ENCODE measurements around the gene OSBPL7.
A peak's percentile ranks its signal among the peaks of the same experiment; 100 is the strongest.

Gene OSBPL7

DNA sequence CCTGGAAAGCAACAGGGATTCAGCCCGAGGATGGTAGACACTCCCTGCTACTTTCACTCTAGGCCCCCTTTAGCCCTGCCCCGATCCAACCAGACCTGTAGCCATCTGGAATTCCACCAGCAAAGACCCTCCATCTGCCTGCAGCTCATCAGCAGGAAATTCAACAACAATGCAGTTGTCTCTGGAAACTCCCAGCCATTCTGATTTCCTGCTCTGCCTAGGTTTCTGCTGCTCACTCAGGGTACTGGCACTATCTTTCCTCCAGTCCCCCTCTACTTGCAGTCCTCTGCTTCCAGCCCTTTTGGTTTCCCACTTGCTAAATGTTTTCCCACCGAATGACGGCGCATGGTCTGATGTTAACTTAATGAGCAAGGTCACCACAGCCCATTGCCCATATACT lies 32.0 kb upstream of the OSBPL7 start:
- Histone ChIP-seq H2AK5ac (ENCODE audit: low read depth, low read length) (no peak overlapping the region), H3K27ac (replicated peaks; ENCODE audit: low read length) (no peak overlapping the region), H3K36me3 (replicated peaks in 1 of 2; ENCODE audit: control insufficient read depth in 2 of 2, insufficient read depth in 2 of 2, low read length in 2 of 2) (no peaks in the 10 kb centered on the region), H2AFZ (ENCODE audit: low read length) (no peak overlapping the region), H4K91ac (ENCODE audit: low read depth, low read length, poor library complexity) (no peak overlapping the region), H3K9ac (ENCODE audit: low read depth, low read length, poor library complexity) (no peak overlapping the region), H3K4me1 (ENCODE audit: control insufficient read depth in 2 of 2, insufficient read depth in 1 of 2, low read depth in 1 of 2, low read length in 2 of 2) (peaks cover 2 to 12% of the 10 kb centered on the region in 2 donors), H2BK5ac (ENCODE audit: low read length) (no peak overlapping the region), H3K18ac (ENCODE audit: low read length) (no peak overlapping the region), H2BK120ac (ENCODE audit: low read depth, low read length) (no peak overlapping the region), H3K4me2 (ENCODE audit: insufficient read depth, low read length, poor library complexity, severe bottlenecking) (no peak overlapping the region), H3K9me3 (replicated peaks in 1 of 2; ENCODE audit: control insufficient read depth in 2 of 2, insufficient read depth in 1 of 2, low read depth in 1 of 2, low read length in 2 of 2) (peaks cover under 1 to 4% of the 10 kb centered on the region in 2 donors), H3K4ac (ENCODE audit: low read length) (no peak overlapping the region), H3K23ac (ENCODE audit: low read depth, low read length, poor library complexity) (no peak overlapping the region), H3K4me3 (ENCODE audit: low read length in 2 of 2) (no peak overlapping the region), H3K79me1 (ENCODE audit: low read depth, low read length) (no peaks in the 10 kb centered on the region), H3K14ac (ENCODE audit: low read length) (no peak overlapping the region), H2BK15ac (ENCODE audit: low read length) (no peak overlapping the region), H4K8ac (ENCODE audit: low read depth, low read length) (no peak overlapping the region), H3K27me3 (ENCODE audit: control insufficient read depth in 3 of 3, insufficient read depth in 3 of 3, low read depth in 1 of 3, low read length in 3 of 3) (peaks cover 35 to 99% (median 73%) of the 10 kb centered on the region in 3 experiments), H2BK12ac (ENCODE audit: low read length) (no peak overlapping the region)
- DNase-seq (ENCODE audit: low spot score): no peak
- WGBS, 2 donors (ENCODE audit: extremely low coverage in 2 of 2, insufficient read length in 2 of 2, insufficient replicate concordance in 1 of 2): no CpG with 5 or more reads among the region's 5 CpGs

DNA sequence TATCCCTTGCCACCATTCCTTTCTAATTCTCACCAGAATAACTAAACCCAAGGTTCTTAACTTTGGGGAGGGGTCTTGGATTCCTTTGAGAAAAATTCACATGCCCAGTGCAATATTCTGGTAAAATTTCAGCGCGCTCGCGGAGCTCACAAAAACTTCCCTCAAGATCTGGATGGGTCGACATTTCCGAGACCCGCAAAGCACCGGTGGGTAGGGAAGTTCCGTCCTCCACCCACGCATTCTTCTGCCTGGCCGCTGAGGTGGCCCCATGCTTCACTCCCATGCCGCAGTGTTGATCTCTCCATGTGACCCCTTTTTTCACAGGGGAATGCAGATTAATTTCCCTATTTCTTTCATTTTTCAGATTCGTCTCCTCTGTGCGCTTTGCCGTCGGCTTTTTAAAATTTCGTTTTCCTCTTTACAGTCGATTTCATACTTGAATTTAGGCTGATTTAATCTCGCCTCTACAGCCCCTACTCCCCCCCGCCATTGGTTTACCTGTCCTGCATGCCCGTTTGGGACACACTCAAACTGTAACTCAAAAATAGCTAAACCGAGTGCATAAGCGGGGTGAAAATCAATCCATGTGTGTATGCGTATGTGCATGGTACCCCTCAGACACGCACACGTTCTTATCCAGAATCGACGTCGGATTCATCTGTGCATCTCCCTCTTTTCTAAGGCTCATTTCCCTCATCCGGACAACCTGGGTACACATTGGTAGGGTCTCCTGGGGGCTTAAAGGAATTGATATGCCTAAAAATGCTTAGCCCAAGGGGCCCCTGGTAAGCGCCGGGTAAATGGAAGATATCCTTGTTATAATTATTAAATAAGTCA lies 30.7 kb upstream of the OSBPL7 start:
- Histone ChIP-seq H3K18ac (ENCODE audit: low read length) (no peak overlapping the region), H3K9me3 (replicated peaks in 1 of 2; ENCODE audit: control insufficient read depth in 2 of 2, insufficient read depth in 1 of 2, low read depth in 1 of 2, low read length in 2 of 2) (peaks cover 3 to 4% of the 10 kb centered on the region in 2 donors), H3K79me1 (ENCODE audit: low read depth, low read length) (no peaks in the 10 kb centered on the region), H3K36me3 (replicated peaks in 1 of 2; ENCODE audit: control insufficient read depth in 2 of 2, insufficient read depth in 2 of 2, low read length in 2 of 2) (no peaks in the 10 kb centered on the region), H4K8ac (ENCODE audit: low read depth, low read length) (no peak overlapping the region), H3K14ac (ENCODE audit: low read length) (no peak overlapping the region), H3K27ac (replicated peaks; ENCODE audit: low read length) (no peak overlapping the region), H2AK5ac (ENCODE audit: low read depth, low read length) (no peak overlapping the region), H4K91ac (ENCODE audit: low read depth, low read length, poor library complexity) (no peak overlapping the region), H3K4me3 (ENCODE audit: low read length in 2 of 2) (no peak overlapping the region), H3K23ac (ENCODE audit: low read depth, low read length, poor library complexity) (no peak overlapping the region), H3K9ac (ENCODE audit: low read depth, low read length, poor library complexity) (no peak overlapping the region), H2BK120ac (ENCODE audit: low read depth, low read length) (no peak overlapping the region), H3K4ac (ENCODE audit: low read length) (no peak overlapping the region), H2BK12ac (ENCODE audit: low read length) (no peak overlapping the region), H2BK5ac (ENCODE audit: low read length) (no peak overlapping the region), H3K27me3 (ENCODE audit: control insufficient read depth in 3 of 3, insufficient read depth in 3 of 3, low read depth in 1 of 3, low read length in 3 of 3) (peaks cover 46 to 99% (median 86%) of the 10 kb centered on the region in 3 experiments), H2BK15ac (ENCODE audit: low read length) (no peak overlapping the region), H3K4me1 (ENCODE audit: control insufficient read depth in 2 of 2, insufficient read depth in 1 of 2, low read depth in 1 of 2, low read length in 2 of 2) (peaks cover 2 to 12% of the 10 kb centered on the region in 2 donors), H2AFZ (ENCODE audit: low read length) (no peak overlapping the region), H3K4me2 (ENCODE audit: insufficient read depth, low read length, poor library complexity, severe bottlenecking) (no peak overlapping the region)
- DNase-seq (ENCODE audit: low spot score): no peak
- WGBS, 2 donors (ENCODE audit: extremely low coverage in 2 of 2, insufficient read length in 2 of 2, insufficient replicate concordance in 1 of 2): no CpG with 5 or more reads among the region's 32 CpGs

GRCh38 chr17:47851764-47852112 lies 30.1 kb upstream of the OSBPL7 start:
- no peak overlapping the region for H2BK5ac ChIP-seq (ENCODE audit: low read length)
- no peak overlapping the region for H2BK12ac ChIP-seq (ENCODE audit: low read length)
- H2AFZ ChIP-seq (ENCODE audit: low read length): no peak overlapping the region
- no peak overlapping the region for H2BK15ac ChIP-seq (ENCODE audit: low read length)
- no peak overlapping the region for H3K4me2 ChIP-seq (ENCODE audit: insufficient read depth, low read length, poor library complexity, severe bottlenecking)
- peak overlapping the region in 1 of 2 donors; percentile 38 for H3K4me3 ChIP-seq (ENCODE audit: low read length in 2 of 2)
- no peak overlapping the region for H2BK120ac ChIP-seq (ENCODE audit: low read depth, low read length)
- no peak overlapping the region for H3K18ac ChIP-seq (ENCODE audit: low read length)
- no peak for DNase-seq (ENCODE audit: low spot score)
- peaks cover 7 to 14% of the 10 kb centered on the region in 2 donors for H3K4me1 ChIP-seq (ENCODE audit: control insufficient read depth in 2 of 2, insufficient read depth in 1 of 2, low read depth in 1 of 2, low read length in 2 of 2)
- H4K8ac ChIP-seq (ENCODE audit: low read depth, low read length): no peak overlapping the region
- H3K23ac ChIP-seq (ENCODE audit: low read depth, low read length, poor library complexity): no peak overlapping the region
- peaks cover 3 to 4% of the 10 kb centered on the region in 2 donors for H3K9me3 ChIP-seq (replicated peaks in 1 of 2; ENCODE audit: control insufficient read depth in 2 of 2, insufficient read depth in 1 of 2, low read depth in 1 of 2, low read length in 2 of 2)
- H3K9ac ChIP-seq (ENCODE audit: low read depth, low read length, poor library complexity): no peak overlapping the region
- no peaks in the 10 kb centered on the region for H3K36me3 ChIP-seq (replicated peaks in 1 of 2; ENCODE audit: control insufficient read depth in 2 of 2, insufficient read depth in 2 of 2, low read length in 2 of 2)
- no peak overlapping the region for H3K14ac ChIP-seq (ENCODE audit: low read length)
- no peak overlapping the region for H3K4ac ChIP-seq (ENCODE audit: low read length)
- peaks cover 50 to 99% (median 91%) of the 10 kb centered on the region in 3 experiments for H3K27me3 ChIP-seq (ENCODE audit: control insufficient read depth in 3 of 3, insufficient read depth in 3 of 3, low read depth in 1 of 3, low read length in 3 of 3)
- no peak overlapping the region for H2AK5ac ChIP-seq (ENCODE audit: low read depth, low read length)
- WGBS, 2 donors (ENCODE audit: extremely low coverage in 2 of 2, insufficient read length in 2 of 2, insufficient replicate concordance in 1 of 2): no CpG with 5 or more reads among the region's 11 CpGs
- H4K91ac ChIP-seq (ENCODE audit: low read depth, low read length, poor library complexity): no peak overlapping the region
- H3K27ac ChIP-seq (replicated peaks; ENCODE audit: low read length): no peak overlapping the region
- H3K79me1 ChIP-seq (ENCODE audit: low read depth, low read length): no peaks in the 10 kb centered on the region

GRCh38 chr17:47850692-47851573 lies 29.3 kb upstream of the OSBPL7 start, which contains the start of gene SP6:
SP6 (minus strand) TSS chr17:47851163; CDS start chr17:47848429, 2,734 bp downstream.
- peaks cover 3 to 4% of the 10 kb centered on the region in 2 donors for H3K9me3 ChIP-seq (replicated peaks in 1 of 2; ENCODE audit: control insufficient read depth in 2 of 2, insufficient read depth in 1 of 2, low read depth in 1 of 2, low read length in 2 of 2)
- no CpG with 5 or more reads among the region's 71 CpGs for WGBS, 2 donors (ENCODE audit: extremely low coverage in 2 of 2, insufficient read length in 2 of 2, insufficient replicate concordance in 1 of 2)
- H3K4me3 ChIP-seq (ENCODE audit: low read length in 2 of 2): peak within 1 kb of the TSS; percentile 10 to 69
- H2BK15ac ChIP-seq (ENCODE audit: low read length): no peak within 1 kb of the TSS
- H3K36me3 ChIP-seq (replicated peaks in 1 of 2; ENCODE audit: control insufficient read depth in 2 of 2, insufficient read depth in 2 of 2, low read length in 2 of 2): no peaks in the 10 kb centered on the region
- H3K79me1 ChIP-seq (ENCODE audit: low read depth, low read length): no peaks in the 10 kb centered on the region
- H4K8ac ChIP-seq (ENCODE audit: low read depth, low read length): no peak within 1 kb of the TSS
- H3K27me3 ChIP-seq (ENCODE audit: control insufficient read depth in 3 of 3, insufficient read depth in 3 of 3, low read depth in 1 of 3, low read length in 3 of 3): peaks cover 52 to 99% (median 95%) of the 10 kb centered on the region in 3 experiments
- H3K9ac ChIP-seq (ENCODE audit: low read depth, low read length, poor library complexity): peak within 1 kb of the TSS; percentile 74
- DNase-seq (ENCODE audit: low spot score): peak; percentile 65
- H2BK12ac ChIP-seq (ENCODE audit: low read length): peak within 1 kb of the TSS; percentile 10
- peak within 1 kb of the TSS; percentile 77 for H3K23ac ChIP-seq (ENCODE audit: low read depth, low read length, poor library complexity)
- H3K27ac ChIP-seq (replicated peaks; ENCODE audit: low read length): no peak within 1 kb of the TSS
- H2AK5ac ChIP-seq (ENCODE audit: low read depth, low read length): peak within 1 kb of the TSS; percentile 48
- H2BK5ac ChIP-seq (ENCODE audit: low read length): no peak within 1 kb of the TSS
- H4K91ac ChIP-seq (ENCODE audit: low read depth, low read length, poor library complexity): no peak within 1 kb of the TSS
- H3K14ac ChIP-seq (ENCODE audit: low read length): peak within 1 kb of the TSS; percentile 17
- H3K4me1 ChIP-seq (ENCODE audit: control insufficient read depth in 2 of 2, insufficient read depth in 1 of 2, low read depth in 1 of 2, low read length in 2 of 2): peaks cover 9 to 14% of the 10 kb centered on the region in 2 donors
- H2AFZ ChIP-seq (ENCODE audit: low read length): peak within 1 kb of the TSS; percentile 85
- peak within 1 kb of the TSS; percentile 75 for H3K4me2 ChIP-seq (ENCODE audit: insufficient read depth, low read length, poor library complexity, severe bottlenecking)
- no peak within 1 kb of the TSS for H2BK120ac ChIP-seq (ENCODE audit: low read depth, low read length)
- H3K18ac ChIP-seq (ENCODE audit: low read length): peak within 1 kb of the TSS; percentile 86
- H3K4ac ChIP-seq (ENCODE audit: low read length): no peak within 1 kb of the TSS
